Activated effector memory CD4-positive, alpha-beta T cell treated with anti-CD3 and anti-CD28 coated beads, Interleukin-2, amount 50 U/mL, for 16 hours (primary cell): ENCODE data around the gene CCDC183.
A peak's percentile ranks its signal among the peaks of the same experiment; 100 is the strongest.
"Not testable (repeated sequence)": the region's sequence is repeated elsewhere in the genome, so short reads cannot be mapped to it uniquely, and the experiment has no call there.

Experiments used
- DNase-seq: peaks from one replicate; pipeline ENCODE4 v3.0.0-alpha.2; 2020

Gene CCDC183

GRCh38 chr9:136840140-136840876 is 44.2 kb downstream of the CCDC183 start:
- no peak for DNase-seq

DNA sequence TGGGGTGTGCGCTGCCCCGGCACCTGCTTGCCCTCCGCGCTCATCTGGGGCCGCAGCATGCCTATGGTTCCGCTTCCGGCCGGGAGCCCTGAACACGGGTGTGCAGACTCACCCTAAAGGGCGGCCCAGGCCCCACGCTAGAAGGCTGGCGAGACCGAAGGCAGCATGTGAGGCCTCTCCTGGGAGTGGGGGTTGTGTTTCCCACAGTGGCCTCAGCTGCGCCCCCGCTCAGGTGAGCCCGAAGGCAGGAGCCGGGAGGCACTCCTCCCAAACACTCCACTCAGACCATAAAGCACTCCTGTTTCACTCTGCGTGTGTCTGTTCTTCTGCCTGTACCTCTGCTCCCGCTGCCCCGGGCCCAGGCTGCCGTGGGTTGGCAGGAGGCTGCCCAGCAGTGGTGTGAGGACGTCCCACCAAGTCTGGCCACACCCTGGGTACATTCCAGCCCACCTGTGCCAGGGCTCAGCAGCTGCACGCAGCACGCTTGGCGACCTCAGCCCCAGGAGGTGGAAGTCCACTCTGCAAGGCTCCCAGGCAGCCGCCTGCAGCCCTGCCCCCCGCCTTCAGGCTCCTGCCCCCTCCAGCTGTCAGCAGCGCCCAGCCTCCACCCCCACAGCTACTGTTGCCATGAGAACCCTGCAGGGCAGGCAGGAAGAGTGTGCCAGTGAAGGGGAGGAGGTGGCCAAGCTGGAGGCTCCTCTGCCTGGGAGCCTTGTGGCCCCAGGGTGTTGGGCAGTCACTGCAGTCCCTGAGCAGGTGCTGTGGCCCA is 44.9 kb downstream of the CCDC183 start:
- DNase-seq: no peak

DNA sequence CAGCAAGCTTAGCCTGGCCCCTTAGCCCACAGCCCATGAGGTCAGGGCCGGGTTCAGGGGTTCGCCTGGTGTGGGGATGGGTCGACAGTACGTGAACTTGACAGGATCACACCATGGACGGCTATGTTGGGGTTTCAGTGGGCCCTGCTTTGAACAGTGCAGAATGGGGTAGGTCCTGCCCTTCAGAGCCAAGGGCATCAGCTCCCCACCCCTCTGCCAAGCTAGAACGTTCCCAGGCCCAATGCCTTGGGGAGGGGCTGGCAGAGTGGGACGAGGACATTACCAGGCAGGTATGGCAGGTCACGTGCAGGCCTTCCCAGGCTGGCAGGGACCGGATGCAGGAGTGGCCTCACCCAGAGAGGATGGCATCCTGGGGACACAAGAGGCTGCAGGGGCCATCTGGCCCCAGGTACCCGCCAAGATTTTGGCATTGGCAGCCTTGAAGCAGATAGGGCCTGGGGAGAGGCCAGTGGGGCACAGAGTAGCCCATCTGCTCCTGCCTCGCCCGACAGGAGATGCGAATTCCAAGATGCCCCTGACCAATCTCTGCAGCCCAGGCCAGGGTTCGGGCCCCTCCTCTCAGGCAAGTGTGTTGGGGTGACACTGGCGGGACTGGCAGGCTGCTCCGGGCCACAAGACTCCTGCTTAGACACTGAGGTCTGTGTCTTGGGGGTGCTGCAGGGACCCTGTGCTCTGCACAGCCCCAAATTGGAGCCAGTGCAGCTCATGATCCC is 45.7 kb downstream of the CCDC183 start:
- not testable (repeated sequence) for DNase-seq

GRCh38 chr9:136842380-136842948 is 46.3 kb downstream of the CCDC183 start, which contains the start of gene AJM1:
Gene AJM1, plus strand, starts transcription at chr9:136842478. Its CDS starts 1,937 bp downstream, at chr9:136844415.
- peak; percentile 92 for DNase-seq

DNA sequence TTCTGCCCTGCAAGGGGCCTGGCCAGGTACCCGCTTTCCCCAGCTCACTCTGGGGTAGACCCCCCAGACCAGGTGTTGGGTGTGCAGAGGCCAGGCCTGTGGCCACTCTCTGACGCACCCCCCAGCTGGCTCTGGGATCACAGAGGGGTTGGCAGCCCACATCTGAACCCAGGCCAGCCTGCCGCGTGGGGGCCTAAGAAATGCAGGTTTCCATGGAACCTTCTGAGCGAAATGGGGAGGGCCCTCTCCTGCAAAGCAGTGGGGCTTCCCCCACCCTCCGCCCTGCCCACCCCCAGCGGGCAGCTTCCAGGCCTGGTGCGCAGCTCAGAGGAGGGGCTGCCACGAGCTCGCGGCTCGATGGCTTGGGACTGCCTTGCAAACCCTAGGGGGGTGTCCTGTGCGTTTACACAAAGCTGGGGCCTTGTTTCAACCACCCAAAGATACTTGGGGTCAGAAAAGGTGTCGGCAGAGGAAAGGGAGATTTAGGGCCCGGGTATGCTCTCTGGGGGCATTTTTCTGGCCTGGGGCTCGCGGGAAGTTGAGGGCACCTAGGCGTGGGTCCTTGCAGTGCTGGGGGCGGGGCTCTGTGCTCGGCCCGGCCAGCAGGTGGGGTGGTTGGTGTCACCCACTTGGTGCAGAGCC is 47.1 kb downstream of the CCDC183 start:
- DNase-seq: not testable (repeated sequence)

DNA sequence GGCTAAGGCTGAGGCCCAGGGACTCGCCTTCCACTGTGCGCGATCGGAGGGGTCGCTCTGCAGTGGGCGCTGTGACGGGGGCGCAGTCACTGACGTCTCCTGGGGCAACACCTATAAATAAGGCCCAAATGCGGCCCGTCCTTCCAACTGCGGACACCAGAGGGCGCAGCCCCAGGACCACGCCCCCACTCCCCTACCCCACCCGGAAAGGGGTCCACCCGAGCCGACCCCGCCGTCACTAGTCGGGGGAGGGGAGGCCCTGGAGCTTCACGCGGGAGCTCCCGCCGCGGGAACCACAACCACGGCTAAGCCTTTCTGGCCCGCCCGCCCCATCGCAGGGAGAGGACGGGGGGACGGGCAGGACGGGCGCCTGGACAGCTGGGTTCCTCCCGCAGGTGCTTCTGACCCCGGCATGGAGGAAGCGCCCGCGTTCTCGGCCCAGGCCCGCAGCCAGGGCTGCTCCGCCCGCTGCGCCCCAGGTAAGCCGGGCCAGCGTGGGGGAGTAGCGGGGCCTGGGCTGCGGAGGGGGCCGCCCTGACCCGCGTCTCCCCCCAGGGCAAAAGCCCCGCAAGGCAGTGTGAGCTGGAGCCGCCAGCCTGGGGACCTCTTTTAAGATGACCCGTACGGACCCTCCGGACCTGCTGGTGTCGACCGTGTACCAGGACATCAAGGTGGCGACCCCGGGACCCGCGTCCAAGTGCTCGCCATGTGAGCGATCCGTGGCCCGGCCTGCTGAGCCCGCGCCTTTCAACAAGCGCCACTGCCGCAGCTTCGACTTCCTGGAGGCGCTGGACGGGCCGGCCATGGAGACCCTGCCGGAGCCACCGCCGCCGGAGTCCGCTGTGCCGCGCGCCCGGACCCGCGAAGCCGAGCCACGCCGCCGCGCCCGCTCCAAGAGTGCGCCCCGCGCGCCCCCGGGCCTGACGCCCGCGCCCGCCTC is 47.9 kb downstream of the CCDC183 start:
- DNase-seq: peak; percentile 87

DNA sequence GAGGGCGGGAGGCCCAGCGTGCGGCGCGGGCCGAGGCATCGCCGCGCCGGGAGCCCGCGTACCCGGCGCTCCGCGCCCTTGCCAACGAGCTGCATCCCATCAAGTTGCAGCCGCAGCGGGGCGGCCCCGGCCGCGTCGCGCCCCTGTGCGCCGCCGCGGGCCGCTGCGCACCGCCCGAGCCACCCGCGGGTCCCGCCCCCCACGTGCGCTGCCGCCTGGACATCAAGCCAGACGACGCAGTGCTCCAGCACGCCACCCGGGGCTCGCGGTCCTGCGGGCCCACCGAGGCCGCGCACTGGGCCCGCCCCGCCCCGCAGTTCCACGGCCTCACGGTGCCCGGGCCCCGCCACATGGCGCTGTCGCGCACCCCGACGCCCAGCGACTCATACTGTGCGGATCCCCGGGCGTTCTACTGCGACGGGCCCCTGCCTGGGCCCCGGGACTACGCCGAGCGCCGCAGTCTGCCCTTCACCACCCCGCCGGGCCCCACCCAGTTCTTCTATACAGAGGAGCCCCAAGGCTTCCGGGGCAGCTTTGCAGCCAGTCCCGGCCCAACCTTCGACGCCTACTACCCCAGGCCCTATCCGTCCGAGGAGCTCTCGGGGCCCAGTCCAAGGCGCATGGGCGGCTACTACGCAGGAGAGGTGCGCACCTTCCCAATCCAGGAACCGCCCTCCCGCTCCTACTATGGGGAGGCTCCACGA is 48.8 kb downstream of the CCDC183 start:
- no peak for DNase-seq

GRCh38 chr9:136845465-136846260 is 49.5 kb downstream of the CCDC183 start:
- no peak for DNase-seq

GRCh38 chr9:136846376-136847087 is 50.4 kb downstream of the CCDC183 start:
- DNase-seq: no peak

DNA sequence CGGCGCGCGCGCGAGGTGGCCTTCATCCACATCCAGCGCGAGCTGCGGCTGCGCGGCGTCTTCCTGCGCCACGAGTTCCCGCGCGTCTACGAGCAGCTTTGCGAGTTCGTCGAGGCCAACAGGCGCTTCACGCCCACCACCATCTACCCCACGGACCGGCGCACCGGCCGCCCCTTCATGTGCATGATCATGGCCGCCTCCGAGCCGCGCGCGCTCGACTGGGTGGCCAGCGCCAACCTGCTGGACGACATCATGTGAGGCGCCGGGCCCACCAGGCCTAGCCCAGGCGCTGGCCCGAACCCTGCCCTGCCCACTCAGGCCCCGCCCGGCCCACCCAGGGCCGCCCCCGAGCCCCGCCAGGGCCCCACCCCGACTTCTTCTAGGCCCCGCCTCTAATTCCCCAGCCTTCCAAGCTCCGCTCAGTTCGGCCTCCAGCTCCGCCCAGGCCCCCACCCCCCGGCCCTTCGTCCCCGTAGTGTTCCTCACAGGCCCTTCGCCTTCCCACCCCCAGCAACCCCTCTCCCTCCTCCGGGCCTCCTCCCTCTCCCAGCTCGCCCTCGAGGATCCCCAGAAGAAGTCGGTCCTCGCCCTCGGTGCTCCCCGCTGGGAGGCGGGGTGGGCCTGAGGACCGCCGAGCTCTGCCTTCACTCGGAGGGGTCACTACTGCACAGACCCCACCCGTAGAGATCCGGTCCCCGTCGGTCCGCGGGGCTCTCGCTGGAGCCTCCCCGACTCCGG is 51.1 kb downstream of the CCDC183 start:
- DNase-seq: no peak

DNA sequence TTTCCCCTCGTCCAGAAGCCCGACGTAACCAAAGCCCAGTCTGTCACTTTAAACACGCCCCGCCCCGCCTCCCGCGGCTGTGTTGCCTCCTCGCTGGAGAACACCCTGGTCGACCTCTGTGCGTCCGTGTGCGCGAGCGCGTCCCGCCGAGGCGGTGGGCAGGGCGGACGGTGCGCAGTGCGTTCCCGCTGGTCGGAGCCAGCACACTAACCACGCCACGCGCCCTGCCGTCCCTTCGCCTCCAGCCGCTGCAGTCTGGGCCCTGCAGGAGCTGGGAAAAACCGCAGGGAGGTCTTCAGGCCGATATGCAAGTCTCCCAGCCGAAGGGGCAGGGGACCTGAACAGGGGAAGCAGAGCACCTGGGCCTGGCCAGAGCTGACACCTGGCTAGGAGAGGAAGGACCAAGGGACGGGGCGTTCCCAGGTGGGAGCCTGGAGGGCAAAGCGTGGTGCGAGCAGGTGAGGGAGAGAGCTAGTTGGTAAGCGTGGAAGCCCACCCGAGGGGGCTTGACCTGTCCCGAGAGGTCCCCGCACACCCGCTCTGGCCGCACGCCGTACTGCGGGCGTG is 51.8 kb downstream of the CCDC183 start:
- DNase-seq: peak; percentile 90

DNA sequence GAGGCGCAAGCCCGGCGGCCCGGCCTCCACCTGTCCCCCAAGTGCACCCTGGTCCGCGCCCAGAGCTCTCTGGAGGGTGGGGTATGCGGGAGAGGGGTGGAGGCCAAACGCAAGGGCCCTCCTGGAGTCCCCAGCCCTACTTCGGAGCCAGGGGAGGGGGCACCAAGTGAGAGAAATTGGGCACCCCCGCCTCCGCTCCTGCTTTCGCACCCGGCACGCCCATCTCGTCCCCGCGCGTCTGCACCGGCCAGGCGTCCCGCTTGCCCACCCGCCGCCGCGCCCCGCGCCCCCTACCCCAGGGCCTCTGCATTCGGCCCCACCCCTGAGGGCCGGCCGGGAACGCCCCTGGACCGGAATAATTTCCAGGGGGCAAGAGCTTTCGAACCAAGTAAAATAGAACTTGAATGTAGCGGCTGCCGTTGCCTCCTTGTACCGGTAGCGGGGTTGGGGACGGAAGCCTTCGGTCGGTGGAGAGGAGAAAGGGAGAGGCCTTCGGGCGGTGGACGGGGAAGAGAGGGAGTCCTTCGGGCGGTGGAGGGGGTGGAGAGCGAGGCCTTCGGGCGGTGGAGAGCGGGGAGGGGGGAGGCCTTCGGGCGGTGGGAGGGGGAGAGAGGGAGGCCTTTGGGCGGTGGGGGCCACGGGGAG is 52.4 kb downstream of the CCDC183 start:
- peak; percentile 71 for DNase-seq

DNA sequence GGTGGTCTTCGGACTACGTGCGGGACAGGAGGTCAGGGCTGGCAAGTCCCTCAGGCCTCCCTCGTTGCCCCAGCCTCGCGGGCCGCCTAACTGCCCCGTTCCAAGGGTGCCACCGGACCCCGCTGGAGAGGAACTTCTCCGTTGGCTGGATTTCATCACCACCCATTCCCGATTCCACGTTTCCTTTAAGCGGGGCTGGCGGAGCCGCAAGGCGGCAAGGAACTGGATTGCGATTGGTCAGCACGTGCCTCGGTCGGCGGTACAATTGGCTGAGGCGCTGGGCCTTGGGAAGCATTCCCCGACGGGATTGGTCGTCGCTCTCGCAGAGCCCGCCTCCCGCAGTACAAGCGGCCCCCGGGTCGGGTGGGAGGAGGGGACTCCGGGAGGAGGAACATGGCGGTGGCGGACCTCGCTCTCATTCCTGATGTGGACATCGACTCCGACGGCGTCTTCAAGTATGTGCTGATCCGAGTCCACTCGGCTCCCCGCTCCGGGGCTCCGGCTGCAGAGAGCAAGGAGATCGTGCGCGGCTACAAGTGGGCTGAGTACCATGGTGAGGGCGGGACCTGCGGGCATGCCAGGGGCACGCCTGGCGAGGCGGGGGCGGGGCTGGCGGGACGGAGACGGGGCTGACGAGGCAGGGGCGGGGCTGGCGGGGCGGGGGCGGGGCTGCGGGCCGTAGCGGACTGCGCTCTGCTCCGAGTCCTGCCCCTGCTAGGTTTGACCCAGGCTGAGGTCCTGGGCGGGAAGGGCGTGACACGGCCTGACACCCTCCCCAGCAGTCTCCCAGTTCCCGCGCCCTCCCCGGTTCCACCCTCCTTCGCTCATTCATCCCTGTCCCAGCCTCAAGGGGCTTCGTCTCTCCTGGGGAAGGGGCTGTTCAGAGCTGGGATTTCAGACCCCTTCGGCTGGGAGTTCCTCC is 53.2 kb downstream of the CCDC183 start, which contains the start of gene PHPT1:
Gene PHPT1, plus strand, starts transcription at position 372 of the 922 bp plus-strand sequence. Its CDS starts 22 bp downstream, at position 394.
- peak; percentile 99 for DNase-seq

DNA sequence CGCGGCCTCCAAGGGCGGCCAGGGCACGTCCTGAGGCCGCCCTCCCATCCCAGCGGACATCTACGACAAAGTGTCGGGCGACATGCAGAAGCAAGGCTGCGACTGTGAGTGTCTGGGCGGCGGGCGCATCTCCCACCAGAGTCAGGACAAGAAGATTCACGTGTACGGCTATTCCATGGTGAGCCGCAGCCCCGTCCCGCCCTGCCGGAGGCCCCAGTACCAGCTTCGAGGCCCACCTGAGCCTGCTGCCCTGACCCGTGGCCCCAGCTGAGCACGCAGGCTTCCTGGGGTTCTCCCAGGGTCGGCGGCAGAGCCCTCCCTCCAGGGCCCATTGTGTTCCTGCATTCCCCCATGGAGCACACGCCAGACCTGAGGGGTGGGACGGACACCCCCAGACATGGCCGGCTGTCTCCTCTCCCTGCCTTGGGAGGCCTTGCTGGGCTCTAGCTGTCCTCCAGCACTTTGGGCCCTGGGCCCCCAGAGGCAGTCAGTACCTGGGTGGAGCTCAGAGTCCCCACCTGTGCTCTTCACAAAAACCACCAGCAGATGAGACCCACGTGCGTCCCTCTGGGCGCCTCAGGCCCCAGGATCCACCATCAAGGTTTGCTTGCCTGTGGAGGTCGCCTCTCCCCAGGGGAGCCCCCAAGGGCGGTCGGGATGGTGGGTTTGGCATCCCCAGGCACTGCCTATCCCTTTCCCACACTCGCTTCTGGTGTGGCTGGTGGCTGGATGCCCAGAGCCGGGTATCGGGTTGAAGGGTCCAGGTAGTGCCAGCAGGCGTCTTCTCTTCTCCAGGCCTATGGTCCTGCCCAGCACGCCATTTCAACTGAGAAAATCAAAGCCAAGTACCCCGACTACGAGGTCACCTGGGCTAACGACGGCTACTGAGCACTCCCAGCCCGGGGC is 54.1 kb downstream of the CCDC183 start:
- DNase-seq: no peak
